Right lobe of liver (tissue), 6 donors: ENCODE results near the gene CFAP61. TPM values are rescaled to one million over a fixed set of nuclear protein-coding genes. Genes with fewer than 3 reads are reported as not detected.

ENCODE experiments used
- ATAC-seq, 4 donors: fragments of 200-7000 bp; cut with Tn5 transposase; one replicate each; pipeline ENCODE4 v1.9.1; 2020; ENCODE audit warnings: mild to moderate bottlenecking in 4 of 4, moderate library complexity in 4 of 4
- DNase-seq, 3 donors: peaks; one replicate each; pipeline ENCODE4 v3.0.0-alpha.2; 2020
- H3K27ac ChIP-seq, 3 donors: fragments of 200-600 bp; one replicate each; pipeline ENCODE4 v1.8.0; 2022
- H3K27me3 ChIP-seq, 2 donors: fragments of 200-600 bp; one replicate each; pipeline ENCODE4 v1.8.0; 2022
- H3K36me3 ChIP-seq, 4 donors: fragments of 200-600 bp; sonication (generic) in 1 of 4; one replicate each; pipeline versions ENCODE4 v1.5.1 to v1.8.0; 2017 to 2022; ENCODE audit warnings: control low read depth in 1 of 4
- H3K4me1 ChIP-seq, 4 donors: fragments of 200-600 bp; sonication (generic) in 1 of 4; one replicate each; pipeline versions ENCODE4 v1.5.1 to v1.8.0; 2017 to 2022; ENCODE audit warnings: control low read depth in 1 of 4
- H3K4me3 ChIP-seq, 3 donors: fragments of 200-600 bp; one replicate each; pipeline ENCODE4 v1.8.0; 2022
- H3K9me3 ChIP-seq, 4 donors: fragments of 200-600 bp; sonication (generic) in 1 of 4; one replicate each; pipeline versions ENCODE4 v1.5.1 to v1.8.0; 2017 to 2022; ENCODE audit warnings: control low read depth in 1 of 4
- CTCF ChIP-seq, 4 donors: fragments of 200-600 bp in 3 of 4; fragments of 450-650 bp in 1 of 4; IDR thresholded peaks; one replicate each; pipeline versions ENCODE4 v1.5.1 to v1.8.0; 2016 to 2022; ENCODE audit warnings: antibody characterized with exemption in 4 of 4, mild to moderate bottlenecking in 2 of 4
- POLR2A ChIP-seq: fragments of 450-650 bp; IDR thresholded peaks from one replicate; pipeline ENCODE4 v1.6.1; 2017; ENCODE audit warnings: antibody characterized with exemption, mild to moderate bottlenecking
- WGBS: methylation state at CpG from one replicate; pipeline ENCODE4 v1.1.6; 2018; ENCODE audit warnings: low coverage, low lambda C conversion rate; ENCODE audit not compliant: insufficient coverage; ENCODE audit errors: missing lambda C conversion rate; 5-methylcytosine and 5-hydroxymethylcytosine counted together
- intact Hi-C, 2 donors: fragments of 100-400 bp; cut with DNase I; formaldehyde crosslinking; loops; one replicate each; pipeline versions ENCODE4 v1.11.2 to v1.14.1; 2022
- total RNA-seq, 6 experiments: library from RNA; depleted of rRNA in 2 of 6; stranded (reverse); fragments of >200 nt in 2 of 6; fragmentation: NEBNext Ultra II Directional in 3 of 6; extraction: Animal tissue kit (Norgen Biotek cat#: 25700) in 3 of 6; gene quantifications; one replicate each; pipeline versions ENCODE4 v1.1.0 to v1.2.4, GENCODE V29; 2016 to 2023
- donor health status: DM: no; HTN: yes; CAD: no.
- donor health status: DM: no; HTN: no; CAD: no.
- donor health status: DM: no; HTN: no; CAD: no.
- donor health status: DM: no; HTN: yes; CAD: no.
- donor health status: DM: no; HTN: yes; CAD: no.

Gene CFAP61
- total RNA-seq, 6 experiments from 2014 or later, result not detected

DNA sequence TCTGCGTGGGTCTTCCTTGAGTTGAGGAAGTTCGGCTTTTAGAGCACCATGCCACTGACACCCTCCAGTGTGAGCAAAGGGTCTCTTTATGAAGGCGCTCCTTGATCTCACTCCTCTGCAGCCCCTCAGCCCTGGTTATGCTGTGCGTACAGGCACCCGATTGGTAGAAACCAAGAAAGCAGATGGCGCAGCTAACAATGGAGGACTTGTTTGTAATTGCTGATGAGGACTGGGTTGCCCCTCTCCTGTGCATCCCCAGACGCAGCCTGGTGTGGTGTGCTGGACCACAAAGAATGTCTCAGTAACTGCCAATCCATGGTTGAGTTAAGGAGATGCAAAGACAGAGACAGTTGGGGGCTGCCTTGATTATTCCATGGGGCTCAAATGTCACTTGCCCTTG lies 345.8 kb downstream of the CFAP61 start:
- ATAC-seq (no peak), DNase-seq (no peak)
- H3K4me3 ChIP-seq, result no peak overlapping the region
- intact Hi-C loops, result no loop called here
- TF ChIP-seq CTCF (IDR thresholded peaks at IDR 0.05), result no peak
- no peak for TF ChIP-seq POLR2A
- H3K9me3 ChIP-seq, result no peaks in the 10 kb centered on the region
- WGBS, result 96% methylated on average over 3 of the region's 7 CpGs
- no peaks in the 10 kb centered on the region for H3K27me3 ChIP-seq
- peaks cover 0 to 10% (median 0%) of the 10 kb centered on the region in 4 donors for H3K4me1 ChIP-seq
- H3K27ac ChIP-seq, result no peak overlapping the region
- peaks cover 0 to 9% (median 4%) of the 10 kb centered on the region in 4 donors for H3K36me3 ChIP-seq

DNA sequence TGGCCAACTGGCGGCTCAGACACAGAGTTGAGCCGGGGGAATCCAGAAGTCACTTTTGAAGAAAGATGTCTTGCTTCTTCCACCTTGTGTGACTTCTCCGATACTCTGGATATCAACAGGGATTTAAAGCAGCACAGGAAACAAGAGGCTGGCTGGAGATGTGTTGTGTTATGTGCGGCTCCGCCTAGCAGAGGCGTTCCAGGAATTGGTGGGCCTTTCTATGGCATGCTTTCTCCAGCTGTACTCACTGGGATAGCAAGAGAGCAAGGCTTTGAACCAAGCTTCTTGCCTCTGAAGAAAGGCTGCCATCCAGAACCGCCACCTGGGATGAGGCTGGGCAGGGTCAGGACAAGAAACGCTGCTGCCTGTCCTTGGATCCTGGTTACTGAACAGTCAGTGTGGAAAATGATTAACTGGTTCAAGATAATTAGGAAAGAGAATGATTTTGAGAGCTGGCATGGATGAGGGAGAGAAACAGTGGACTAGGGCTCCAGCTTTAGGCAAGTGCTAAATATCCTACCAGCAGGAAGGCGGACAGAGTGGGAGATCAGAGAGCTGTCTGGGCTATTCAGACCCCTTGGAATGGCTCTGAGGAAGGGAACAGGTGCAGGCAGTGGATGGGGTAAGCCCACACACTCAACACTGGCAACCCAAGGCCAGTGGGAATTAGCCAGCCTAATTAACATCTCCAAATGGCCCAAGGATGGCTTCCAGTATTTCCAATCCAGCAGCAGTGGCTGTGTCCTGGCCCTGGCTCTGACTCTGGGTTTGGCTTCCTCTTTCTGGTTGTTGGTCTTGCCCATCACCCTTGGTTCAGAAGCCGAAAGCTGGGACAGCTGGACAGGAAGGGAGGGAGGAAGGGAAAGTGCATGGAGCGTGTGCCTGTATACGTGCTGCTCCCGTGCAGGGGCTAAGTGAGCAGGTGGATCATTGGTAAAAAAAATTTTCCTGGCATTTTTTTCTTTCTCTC lies 347.5 kb downstream of the CFAP61 start:
- WGBS, result 76% methylated on average over 8 of the region's 13 CpGs
- Histone ChIP-seq H3K4me3 (no peak overlapping the region), H3K27me3 (no peaks in the 10 kb centered on the region), H3K27ac (no peak overlapping the region), H3K4me1 (peaks cover 0 to 10% (median 0%) of the 10 kb centered on the region in 4 donors), H3K9me3 (no peaks in the 10 kb centered on the region), H3K36me3 (peaks cover 0 to 7% (median 3%) of the 10 kb centered on the region in 4 donors)
- TF ChIP-seq CTCF (IDR thresholded peaks at IDR 0.05) (no peak), POLR2A (no peak)
- ATAC-seq (peak; percentile 26 to 89 (median 52)), DNase-seq (no peak)
- intact Hi-C loops, result no loop called here

- peaks cover 0 to 10% (median 0%) of the 10 kb centered on the region in 4 donors for H3K4me1 ChIP-seq
- intact Hi-C loops, result no loop called here
- no peak overlapping the region for H3K4me3 ChIP-seq
- DNase-seq (no peak), ATAC-seq (no peak)
- no peaks in the 10 kb centered on the region for H3K27me3 ChIP-seq
- H3K36me3 ChIP-seq, result peaks cover 0 to 4% (median 1%) of the 10 kb centered on the region in 4 donors
- no peak for TF ChIP-seq CTCF (IDR thresholded peaks at IDR 0.05)
- no peak for TF ChIP-seq POLR2A
- H3K27ac ChIP-seq, result no peak overlapping the region
- no peaks in the 10 kb centered on the region for H3K9me3 ChIP-seq
- no CpG with 5 or more reads among the region's 3 CpGs for WGBS
These were observed 349.7 kb downstream of the CFAP61 start for GRCh38 chr20:20401991-20402390.

- intact Hi-C loops, result no loop called here
- H3K27me3 ChIP-seq, result no peaks in the 10 kb centered on the region
- peaks cover 0 to 3% (median 0%) of the 10 kb centered on the region in 4 donors for H3K36me3 ChIP-seq
- no peak overlapping the region for H3K4me3 ChIP-seq
- DNase-seq (no peak), ATAC-seq (no peak)
- H3K27ac ChIP-seq, result no peak overlapping the region
- TF ChIP-seq POLR2A, result no peak
- TF ChIP-seq CTCF (IDR thresholded peaks at IDR 0.05), result no peak
- WGBS, result 100% methylated on average over 1 of the region's 5 CpGs
- peaks cover 0 to 7% (median 0%) of the 10 kb centered on the region in 4 donors for H3K4me1 ChIP-seq
- H3K9me3 ChIP-seq, result no peaks in the 10 kb centered on the region
These were observed 352.3 kb downstream of the CFAP61 start for GRCh38 chr20:20404633-20405032.
